NCI-H2196 treated with DMSO at 0.1 percent for 48 hours (cell line): Measurements from ENCODE around the gene SHQ1.

Experiments used
- DNase-seq: peaks from one replicate; lab custom pipeline; 2025; ENCODE audit not compliant: unreplicated experiment; lab: John Stamatoyannopoulos, UW

The SHQ1 gene

GRCh38 chr3:72848703-72849081 lies 447 bp upstream of the SHQ1 start:
- DNase-seq, result no peak

- no peak for DNase-seq
Observed at GRCh38 chr3:72847282-72847681, 963 bp downstream of the SHQ1 start.

GRCh38 chr3:72846166-72846565 lies 2.1 kb downstream of the SHQ1 start:
- DNase-seq, result no peak

DNA sequence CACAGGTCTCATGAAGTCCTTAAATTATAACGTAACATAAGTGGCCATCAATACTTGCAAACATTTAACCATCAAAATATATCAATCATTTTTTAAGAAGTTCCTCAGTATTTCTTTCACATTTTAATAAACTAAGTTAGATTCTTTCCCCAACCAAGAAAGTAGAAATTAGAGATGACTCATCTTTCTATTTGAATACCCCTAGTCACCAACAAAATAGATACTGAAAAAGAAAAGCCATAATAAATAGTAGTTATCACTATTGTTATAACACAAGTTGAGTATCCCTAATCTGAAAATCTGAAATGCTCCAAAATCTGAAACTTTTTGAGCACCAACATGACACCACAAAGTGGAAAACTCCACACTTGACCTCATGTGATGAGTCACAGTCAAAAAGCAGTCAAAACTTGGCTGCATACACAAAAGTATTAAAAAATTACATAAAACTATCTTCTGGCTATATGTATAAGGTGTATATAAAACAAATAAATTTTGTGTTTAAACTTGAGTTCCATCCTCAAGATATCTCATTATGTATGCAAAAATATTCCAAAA lies 3.7 kb downstream of the SHQ1 start:
- no peak for DNase-seq

DNA sequence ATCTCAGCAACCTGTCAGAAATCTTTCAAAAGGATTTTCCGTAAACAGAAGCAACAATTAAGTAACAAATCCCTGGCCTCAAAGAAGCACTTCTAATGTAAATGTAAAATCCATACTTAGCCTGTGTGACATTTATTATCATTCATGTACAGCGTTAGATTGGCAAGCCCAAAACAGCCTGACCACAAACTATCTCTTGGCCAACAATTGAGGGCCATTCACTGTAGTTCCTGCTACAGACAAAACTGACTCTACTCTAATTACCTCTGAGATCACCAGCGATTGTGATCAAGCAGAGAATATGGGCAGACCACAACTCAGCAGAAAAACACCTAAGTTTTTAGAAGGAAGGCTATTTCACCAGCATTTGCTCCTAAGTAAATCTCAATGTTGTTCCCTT lies 9.2 kb downstream of the SHQ1 start:
- no peak for DNase-seq

DNA sequence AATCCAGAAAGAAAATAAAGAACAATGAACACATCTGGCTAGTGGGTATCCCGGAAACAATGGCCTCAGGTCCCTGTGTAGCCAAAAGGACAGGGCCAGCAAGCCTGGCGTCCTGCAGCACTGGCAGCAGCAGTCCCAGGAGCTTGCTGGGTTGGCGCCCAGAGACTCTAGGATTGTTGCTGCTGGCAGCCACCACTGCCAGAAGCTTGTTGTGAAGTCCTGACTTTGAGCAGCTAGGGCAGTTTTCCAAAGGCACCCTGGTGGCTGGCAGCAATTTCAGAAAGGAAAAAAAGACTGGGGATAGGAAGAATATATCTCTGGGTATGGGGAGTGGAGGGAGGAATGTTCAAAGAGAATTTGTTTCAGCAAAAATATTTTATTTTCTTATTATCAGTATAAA lies 11.3 kb downstream of the SHQ1 start:
- no peak for DNase-seq

DNA sequence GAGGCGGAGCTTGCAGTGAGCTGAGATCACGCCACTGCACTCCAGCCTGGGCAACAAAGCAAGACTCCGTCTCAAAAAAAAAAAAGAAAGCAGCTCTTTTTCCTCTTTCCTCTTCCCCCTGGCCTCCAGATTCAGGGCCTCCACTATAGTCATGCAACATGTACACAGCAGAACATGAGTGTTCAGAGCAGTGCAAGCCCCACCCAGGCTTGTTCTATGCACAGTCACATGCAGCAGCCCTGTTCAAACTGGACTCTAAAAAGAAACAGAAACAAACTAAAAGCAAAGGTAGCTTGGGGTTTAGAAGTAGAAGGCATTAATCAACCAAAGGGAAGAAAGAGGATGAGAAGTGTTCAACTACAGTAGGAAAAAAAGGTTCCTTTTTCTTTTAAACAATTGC lies 11.8 kb downstream of the SHQ1 start:
- DNase-seq, result no peak

- DNase-seq, result no peak
Observed at GRCh38 chr3:72830452-72831223, 17.6 kb downstream of the SHQ1 start.

DNA sequence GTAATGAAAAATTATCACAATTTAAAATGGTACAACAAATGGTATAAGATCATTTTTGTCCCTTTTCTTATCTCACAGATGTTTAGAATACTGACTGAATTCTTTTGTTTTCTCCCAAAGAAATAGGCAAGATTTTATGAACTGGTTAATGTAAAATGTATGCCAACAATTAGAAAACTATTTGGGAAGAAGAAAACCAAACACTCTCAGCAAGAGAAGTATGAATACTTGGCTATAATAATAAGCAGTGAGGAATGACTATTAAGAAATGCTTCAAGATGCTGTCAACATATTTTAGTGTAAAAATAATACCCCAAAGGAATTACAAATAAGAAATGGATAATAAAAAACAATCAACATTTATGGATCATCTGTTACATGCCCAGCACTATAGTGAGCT lies 18.5 kb downstream of the SHQ1 start:
- no peak for DNase-seq

DNA sequence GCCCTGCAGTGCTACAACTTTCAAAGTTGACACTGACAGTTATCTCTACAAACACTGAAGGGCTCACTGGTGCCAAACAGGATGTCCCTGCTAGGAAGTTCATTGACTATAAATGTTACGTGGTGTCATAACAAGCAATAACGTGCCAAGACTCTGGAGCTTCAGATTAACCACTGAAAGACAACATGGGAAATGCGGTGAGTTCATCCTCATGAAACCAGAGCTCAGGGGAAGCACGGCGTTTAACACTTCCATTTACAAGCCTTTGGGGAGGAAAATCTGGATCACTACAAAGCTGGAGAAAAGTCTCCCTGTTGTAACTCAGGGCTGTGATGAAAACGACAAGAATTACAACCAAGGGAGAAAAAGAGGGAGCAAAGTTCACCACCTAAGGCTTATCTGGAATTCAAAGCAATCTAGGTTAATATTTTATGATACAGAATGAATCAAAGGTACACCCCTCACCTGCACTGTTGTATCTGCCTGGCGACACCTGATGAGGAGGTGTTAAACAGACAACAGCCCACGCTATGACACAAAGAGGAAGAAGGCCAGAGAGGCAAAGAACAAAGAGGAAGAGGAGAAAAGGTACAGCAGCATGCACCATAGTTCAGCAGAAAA lies 27.0 kb downstream of the SHQ1 start:
- DNase-seq, result no peak

- DNase-seq, result no peak
Observed at GRCh38 chr3:72820415-72820814, 27.8 kb downstream of the SHQ1 start.

DNA sequence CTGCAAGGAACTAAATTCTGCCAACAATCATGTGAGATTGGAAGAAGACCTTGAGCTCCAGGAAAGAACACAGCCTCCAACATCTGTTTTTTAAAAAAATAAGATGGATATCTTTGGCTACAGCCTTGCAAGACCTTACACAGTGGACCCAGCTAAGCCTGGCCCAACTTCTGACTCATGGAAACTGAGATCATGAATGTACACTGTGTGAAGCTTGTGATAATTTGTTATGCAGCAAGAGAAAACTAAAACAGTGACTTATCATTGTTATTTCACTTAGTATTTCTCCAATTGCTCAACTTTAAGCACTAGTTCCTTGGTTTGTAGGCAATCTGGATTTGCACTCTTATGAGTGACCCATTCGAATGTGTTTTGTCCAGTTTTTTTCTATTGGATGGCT lies 29.3 kb downstream of the SHQ1 start:
- no peak for DNase-seq

DNA sequence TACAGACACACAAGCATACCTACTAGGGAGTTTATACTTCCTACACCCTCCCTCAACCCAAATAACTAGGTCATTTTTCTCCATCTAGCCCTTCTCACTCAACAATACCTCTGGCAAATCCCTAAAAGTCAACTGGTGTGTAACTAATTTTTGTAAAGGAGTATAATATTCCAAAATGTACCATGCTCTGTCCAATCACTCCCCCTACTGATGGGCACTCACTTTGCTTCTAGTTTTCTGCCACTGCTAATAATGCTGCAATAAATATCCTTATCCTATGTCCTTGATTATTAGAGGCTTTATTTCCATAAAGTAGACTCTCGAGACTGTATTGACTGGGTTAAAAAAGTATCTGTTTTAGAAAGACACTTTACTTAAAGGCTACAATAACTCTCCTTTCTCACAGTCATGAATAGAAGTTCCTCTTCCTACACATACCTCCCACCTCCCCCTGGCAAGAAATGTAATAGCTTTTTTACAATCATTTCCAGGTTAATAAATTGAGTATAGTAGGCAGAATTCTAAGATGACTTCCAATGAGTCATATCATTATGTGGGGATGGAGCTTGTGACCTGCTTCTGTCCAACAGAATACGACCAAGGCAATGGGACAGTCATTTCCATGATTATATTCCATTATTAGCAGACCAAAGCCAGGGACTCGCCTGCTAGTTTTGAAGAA lies 30.0 kb downstream of the SHQ1 start:
- DNase-seq, result no peak

- DNase-seq, result no peak
Observed at GRCh38 chr3:72816862-72817355, 31.3 kb downstream of the SHQ1 start.

GRCh38 chr3:72814308-72814707 lies 33.9 kb downstream of the SHQ1 start:
- DNase-seq, result no peak

GRCh38 chr3:72812201-72812600 lies 36.0 kb downstream of the SHQ1 start:
- DNase-seq, result no peak

DNA sequence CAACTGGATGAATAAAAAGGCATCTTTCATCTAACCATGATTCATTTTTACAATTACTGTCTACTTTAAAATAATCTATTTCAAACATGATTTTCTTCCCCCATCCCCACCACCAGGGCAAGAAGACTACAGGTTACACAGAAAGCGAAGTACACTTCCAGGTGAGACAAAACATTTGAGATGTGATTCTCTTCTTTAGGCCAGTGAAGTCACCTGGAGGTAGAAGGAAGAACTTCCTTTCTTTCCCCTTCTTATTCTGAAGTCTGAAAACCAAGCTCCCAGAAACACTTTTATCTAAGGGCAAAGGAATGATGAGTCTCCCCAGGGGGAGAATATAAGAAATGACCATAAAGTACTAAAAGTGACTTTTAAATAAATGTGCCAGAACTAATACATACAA lies 36.7 kb downstream of the SHQ1 start:
- no peak for DNase-seq

DNA sequence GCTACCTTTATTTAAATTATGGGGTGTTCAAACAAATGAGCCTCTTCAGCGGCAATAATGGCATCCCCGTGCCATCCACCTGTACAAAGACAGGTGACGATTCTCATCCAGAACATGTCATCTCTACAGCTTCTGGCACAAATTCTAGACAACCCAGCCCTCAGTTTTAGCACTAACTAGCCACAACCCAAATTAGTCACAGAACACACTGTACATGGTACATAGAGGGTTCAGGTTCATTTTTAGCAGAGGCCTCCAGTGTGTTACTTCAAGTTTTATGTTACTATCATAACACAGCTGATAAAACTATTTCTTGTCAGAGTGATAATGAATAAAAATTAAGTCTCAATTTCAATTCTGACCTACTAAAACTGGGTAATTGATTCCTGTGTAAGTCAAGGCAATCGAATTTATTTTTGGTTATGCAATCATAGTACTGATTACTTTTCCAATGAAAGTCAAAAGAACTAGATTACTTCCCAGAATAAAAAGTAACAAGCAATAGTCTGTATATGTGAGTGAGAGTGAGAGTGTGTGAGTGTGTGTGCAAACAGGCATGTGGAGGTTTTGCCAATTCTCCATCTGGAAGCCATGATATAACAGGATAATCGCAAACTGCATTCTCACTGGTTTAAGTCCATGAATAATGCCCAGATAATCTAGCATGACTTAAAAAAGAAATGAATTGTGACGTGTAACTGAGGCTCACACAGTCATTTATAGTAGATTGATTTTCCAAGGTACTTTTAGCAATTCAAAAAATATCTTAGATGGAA lies 37.4 kb downstream of the SHQ1 start:
- no peak for DNase-seq

DNA sequence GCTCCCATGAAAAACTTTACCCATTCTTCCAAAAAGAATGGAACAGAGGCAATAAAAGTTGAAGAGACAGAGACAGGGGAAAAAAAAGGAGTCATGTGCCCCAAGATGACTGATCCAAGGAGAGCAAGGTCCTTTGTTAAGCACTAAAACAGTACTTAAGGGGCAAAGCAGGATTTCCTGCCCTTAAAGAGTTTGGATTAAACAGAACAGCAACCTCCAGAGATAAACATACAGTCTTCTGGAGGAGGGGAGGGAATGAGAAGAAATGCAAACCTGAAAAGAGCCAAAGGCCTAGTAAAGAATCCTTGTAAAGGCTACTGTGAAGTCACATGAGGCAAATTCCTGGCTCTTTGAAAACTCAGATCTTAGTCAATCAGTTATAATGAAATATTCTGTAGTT lies 38.2 kb downstream of the SHQ1 start:
- no peak for DNase-seq

DNA sequence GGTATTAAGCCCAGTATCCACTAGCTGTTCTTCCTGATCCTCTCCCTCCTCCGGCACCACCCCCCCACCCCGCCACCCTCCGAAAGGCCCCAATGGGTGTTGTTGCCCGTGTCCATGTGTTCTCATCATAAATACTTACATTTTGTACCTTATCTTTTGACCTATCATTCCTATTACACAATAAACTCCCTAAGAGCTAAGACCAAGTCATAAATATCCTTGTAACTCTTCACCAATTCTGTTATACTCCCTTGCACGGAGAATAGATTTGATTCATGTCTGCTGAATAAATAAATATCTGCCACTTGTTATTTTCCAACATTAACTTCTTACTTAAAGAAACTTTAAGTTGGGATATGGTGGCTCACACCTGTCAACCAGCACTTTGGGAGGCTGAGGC lies 43.9 kb downstream of the SHQ1 start:
- no peak for DNase-seq

DNA sequence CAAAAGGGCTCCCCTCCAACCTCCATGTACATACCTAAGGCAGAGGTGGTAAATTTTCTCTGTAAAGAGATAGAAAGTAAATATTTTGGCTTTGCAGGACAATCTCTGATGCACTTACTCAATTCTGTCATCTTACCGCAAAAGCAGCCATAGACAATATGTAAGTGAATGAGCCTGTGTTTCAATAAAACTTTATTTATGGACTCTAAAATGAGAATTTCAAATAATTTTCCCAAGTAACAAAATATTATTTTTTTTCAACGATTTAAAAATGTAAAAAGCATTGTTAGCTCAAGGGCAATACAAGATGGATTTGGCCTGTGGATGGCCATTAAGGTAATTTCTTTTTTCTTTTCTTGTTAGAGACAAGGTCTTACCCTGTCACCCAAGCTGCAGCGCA lies 44.7 kb downstream of the SHQ1 start:
- no peak for DNase-seq
